Endothelial cell of umbilical vein (primary cell): ENCODE results near the gene POLN. TPM values are rescaled to one million over a fixed set of nuclear protein-coding genes. Genes with fewer than 3 reads are reported as not detected.

Source experiments
- BruUV-seq: library from RNA; stranded (reverse); fragments of 400-500 nt; replicated peaks from 2 replicates; lab custom pipeline; 2021; lab: Mats Ljungman, UMichigan
- CTCF ChIA-PET: fragments of 300-600, 350-600 bp; sonication (Branson Sonifier 250); formaldehyde crosslinking; loops from one replicate; lab custom pipeline; 2021; ENCODE audit warnings: antibody characterized with exemption, inconsistent platforms; lab: Charles Lee
- POLR2A ChIA-PET: fragments of 300-600, 350-600 bp; sonication (Branson Sonifier 250); formaldehyde crosslinking; loops from one replicate; lab custom pipeline; 2021; ENCODE audit warnings: antibody characterized with exemption, inconsistent platforms; lab: Charles Lee
- DNase-seq: peaks from one replicate; pipeline ENCODE4 v3.0.0-alpha.2; 2011; ENCODE audit warnings: low read depth, low spot score
- FAIRE-seq: peaks from 2 replicates; lab custom pipeline; 2011; peaks lifted over from hg19 to GRCh38; lab: Jason Lieb, UNC
- H2AFZ ChIP-seq: 2 replicates; pipeline ENCODE4 v1.6.0; 2012; ENCODE audit warnings: low read depth, low read length, control low read depth, inconsistent platforms
- H3K27ac ChIP-seq: 2 replicates; pipeline ENCODE4 v1.5.1; 2011; ENCODE audit warnings: low read depth, mild to moderate bottlenecking, control low read depth, low read length, moderate library complexity; ENCODE audit not compliant: insufficient read depth
- H3K27me3 ChIP-seq, 2 experiments: 2 replicates each; pipeline versions ENCODE4 v1.6.0 to v1.6.1; 2011; ENCODE audit warnings: low read length in 2 of 2, mixed read lengths in 1 of 2; ENCODE audit not compliant: control insufficient read depth in 2 of 2, insufficient read depth in 2 of 2
- H3K36me3 ChIP-seq, 2 experiments: 2 replicates in 1 of 2; 3 replicates in 1 of 2; pipeline ENCODE4 v1.5.1; 2011; ENCODE audit warnings: low read length in 2 of 2, mild to moderate bottlenecking in 1 of 2, moderate library complexity in 1 of 2; ENCODE audit not compliant: control insufficient read depth in 2 of 2, insufficient read depth in 2 of 2; ENCODE audit errors: extremely low read depth in 1 of 2
- H3K4me1 ChIP-seq: 3 replicates; pipeline ENCODE4 v1.5.1; 2011; ENCODE audit warnings: mild to moderate bottlenecking, low read length; ENCODE audit not compliant: control insufficient read depth, insufficient read depth; ENCODE audit errors: extremely low read depth
- H3K4me2 ChIP-seq: 2 replicates; pipeline ENCODE4 v1.6.1; 2011; ENCODE audit warnings: low read length, control low read depth, mixed read lengths; ENCODE audit not compliant: insufficient read depth
- H3K4me3 ChIP-seq, 3 experiments: fragments of 200-600 bp in 1 of 3; sonication (generic), shearing (Covaris generic) in 1 of 3; replicated peaks in 1 of 3; 2 replicates each; pipeline ENCODE4 v1.5.1; 2011 to 2016; ENCODE audit warnings: control low read depth in 3 of 3, low read length in 3 of 3, mild to moderate bottlenecking in 2 of 3, inconsistent platforms in 1 of 3, low read depth in 1 of 3, moderate library complexity in 1 of 3; ENCODE audit not compliant: insufficient read depth in 1 of 3
- H3K79me2 ChIP-seq: 2 replicates; pipeline ENCODE4 v1.6.0; 2012; ENCODE audit warnings: low read length, inconsistent platforms; ENCODE audit not compliant: control insufficient read depth, insufficient read depth
- H3K9ac ChIP-seq: replicated peaks from 2 replicates; pipeline ENCODE3; 2011; ENCODE audit warnings: low read length, control low read depth; ENCODE audit not compliant: insufficient read depth; ENCODE audit errors: extremely low read depth
- H3K9me1 ChIP-seq: replicated peaks from 3 replicates; pipeline ENCODE4 v1.6.0; 2011; ENCODE audit warnings: mild to moderate bottlenecking, low read length; ENCODE audit not compliant: control insufficient read depth, insufficient read depth; ENCODE audit errors: extremely low read depth
- H3K9me3 ChIP-seq: replicated peaks from 2 replicates; pipeline ENCODE4 v1.5.1; 2012; ENCODE audit warnings: low read length, inconsistent platforms; ENCODE audit not compliant: control insufficient read depth, insufficient read depth
- H4K20me1 ChIP-seq: replicated peaks from 2 replicates; pipeline ENCODE3; 2011; ENCODE audit warnings: mild to moderate bottlenecking, low read length; ENCODE audit not compliant: control insufficient read depth, insufficient read depth; ENCODE audit errors: extremely low read depth
- CTCF ChIP-seq, 2 donors: IDR thresholded peaks; 1 replicate in 1 of 2; 2 replicates in 1 of 2; pipeline ENCODE4 v1.5.1; 2011; ENCODE audit warnings: low read length in 2 of 2, mild to moderate bottlenecking in 2 of 2, moderate library complexity in 2 of 2, control low read depth in 1 of 2, inconsistent platforms in 1 of 2, low read depth in 1 of 2; ENCODE audit not compliant: insufficient read depth in 1 of 2; ENCODE audit errors: extremely low read depth in 1 of 2
- EZH2 ChIP-seq: IDR thresholded peaks from 2 replicates; pipeline ENCODE4 v1.6.1; 2012; ENCODE audit warnings: borderline replicate concordance, low read depth, mild to moderate bottlenecking, moderate library complexity, low read length, inconsistent platforms; ENCODE audit not compliant: severe bottlenecking
- FOS ChIP-seq: IDR thresholded peaks from 2 replicates; pipeline ENCODE4 v1.6.1; 2011; ENCODE audit warnings: mild to moderate bottlenecking, low read length, moderate library complexity, borderline replicate concordance; ENCODE audit not compliant: insufficient read depth
- GATA2 ChIP-seq: IDR thresholded peaks from 2 replicates; pipeline ENCODE4 v1.7.0; 2011; ENCODE audit warnings: low read depth, mild to moderate bottlenecking, moderate library complexity, mixed read lengths, low read length; ENCODE audit not compliant: insufficient read length, insufficient read depth
- JUN ChIP-seq: IDR thresholded peaks from 2 replicates; pipeline ENCODE4 v1.6.1; 2011; ENCODE audit warnings: borderline replicate concordance, low read depth; ENCODE audit not compliant: insufficient read length, insufficient read depth
- MAX ChIP-seq: IDR thresholded peaks from 2 replicates; pipeline ENCODE4 v1.6.1; 2011; ENCODE audit not compliant: insufficient read depth, insufficient read length
- MYC ChIP-seq: IDR thresholded peaks from one replicate; pipeline ENCODE4 v1.6.1; 2011; ENCODE audit warnings: mild to moderate bottlenecking, low read depth, low read length
- POLR2A ChIP-seq: IDR thresholded peaks from 2 replicates; pipeline ENCODE4 v1.6.1; 2012; ENCODE audit warnings: low read depth, mild to moderate bottlenecking, control low read depth, low read length
- POLR2AphosphoS5 ChIP-seq: IDR thresholded peaks from 2 replicates; pipeline ENCODE4 v1.6.1; 2012; ENCODE audit warnings: low read depth, mild to moderate bottlenecking, control low read depth, low read length, moderate library complexity; ENCODE audit not compliant: insufficient read depth
- dilution Hi-C: fragments of 300-500 bp; cut with MboI; formaldehyde crosslinking; loops from one replicate; pipeline ENCODE4 v1.15.0; 2019; ENCODE audit warnings: low sequenced_read_pairs; ENCODE audit not compliant: extremely low pct_ligation_motif_present
- intact Hi-C: fragments of 100-400 bp; cut with micrococcal nuclease; formaldehyde crosslinking; loops from one replicate; pipeline ENCODE4 v1.10.0; 2022
- polyA plus RNA-seq, 4 experiments: library from polyadenylated mRNA; depleted of rRNA in 3 of 4; stranded (reverse) in 3 of 4; unstranded in 1 of 4; fragments of >200 nt; gene quantifications; 2 replicates each; pipeline versions ENCODE4 v1.2.1 to v1.2.3, GENCODE V29; 2011 to 2012; ENCODE audit warnings: missing spikeins in 1 of 4
- total RNA-seq: library from RNA; stranded (reverse); gene quantifications from 2 replicates; pipeline ENCODE4 v1.2.3, GENCODE V29; 2021

The POLN gene
- total and polyA plus RNA-seq, 2 donors (not counting 3 experiments of a cell fraction or from before 2014, with no cell fraction given) = 1.3 to 4.2 TPM

- DNase-seq = no peak
- CTCF ChIA-PET = interaction anchor here (0.8 kb wide), 1 partner anchor 19 kb away, joined by 3 read pairs; no protein-coding TSS in a partner anchor
Observed at GRCh38 chr4:2102045-2102883, 139.7 kb downstream of the POLN start.

More at GRCh38 chr4:2102045-2102883, 139.7 kb downstream of the POLN start:
- FAIRE-seq = no peak
- POLR2A ChIA-PET = no interaction called here
- Histone ChIP-seq H3K27ac (no peak overlapping the region), H3K9me3 (no peaks in the 10 kb centered on the region), H3K9me1 (no peaks in the 10 kb centered on the region), H3K27me3 (peaks cover 1 to 5% of the 10 kb centered on the region in 2 experiments), H3K36me3 (no peaks in the 10 kb centered on the region), H2AFZ (no peak overlapping the region), H3K79me2 (no peaks in the 10 kb centered on the region), H3K9ac (no peak overlapping the region), H3K4me3 (no peak overlapping the region), H4K20me1 (no peaks in the 10 kb centered on the region), H3K4me1 (no peaks in the 10 kb centered on the region), H3K4me2 (no peak overlapping the region)
- dilution Hi-C loops (no loop called here), intact Hi-C loops (no loop called here)
- TF ChIP-seq MAX (no peak), MYC (no peak), JUN (no peak), CTCF (IDR thresholded peaks at IDR 0.05; ENCODE audit: extremely low read depth in 1 of 2, insufficient read depth in 1 of 2, low read depth in 1 of 2, low read length in 2 of 2) (no peak), POLR2AphosphoS5 (no peak), EZH2 (no peak), FOS (no peak), POLR2A (no peak), GATA2 (no peak)
- BruUV-seq = no TSS peak
